ENCODE measurements around the gene MET.

- TF ChIP-seq FIP1L1 (IDR thresholded peaks at IDR 0.05; ENCODE audit: borderline replicate concordance, insufficient read depth, low read depth, low read length), result no peak
- peak; percentile 62; the same call in 1 of the 2 replicates for TF ChIP-seq ESRRA (CRISPR knock-in tag; IDR thresholded peaks at IDR 0.05; ENCODE audit: low read depth)
- peak; percentile 26; the same call in 1 of the 2 replicates for TF ChIP-seq POLR2AphosphoS5 (IDR thresholded peaks at IDR 0.05; ENCODE audit: low read depth, low read length)
- no peak for TF ChIP-seq ZNF550 (CRISPR knock-in tag; IDR thresholded peaks at IDR 0.05; ENCODE audit: borderline replicate concordance)
- no peak for TF ChIP-seq CHD4 (IDR thresholded peaks at IDR 0.05; ENCODE audit: borderline replicate concordance, low read length)
- no peak for TF ChIP-seq TP53 (CRISPR knock-in tag; conservative IDR thresholded peaks at IDR 0.05)
- 0 out of 4 replicates have a peak, but pooled peaks have one; percentile 20 to 39 for TF ChIP-seq NR2F1 (CRISPR knock-in tag; IDR thresholded peaks at IDR 0.05)
- peak; percentile 62; the same call in 1 of the 2 replicates for TF ChIP-seq FOXK1 (CRISPR knock-in tag; IDR thresholded peaks at IDR 0.05; ENCODE audit: borderline replicate concordance, low read depth)
- no peak; the same call in 1 of the 2 replicates for TF ChIP-seq NFIC (IDR thresholded peaks at IDR 0.05; ENCODE audit: low read length)
- peak; percentile 67; the same call in 1 of the 2 replicates for TF ChIP-seq SIN3A (IDR thresholded peaks at IDR 0.05; ENCODE audit: borderline replicate concordance, low read depth, low read length)
- no peak for TF ChIP-seq TRIM24 (CRISPR knock-in tag; IDR thresholded peaks at IDR 0.05)
- TF ChIP-seq KMT2B (CRISPR knock-in tag; IDR thresholded peaks at IDR 0.05), result peak; percentile 84
- no peak; the same call in 1 of the 2 replicates for TF ChIP-seq MLX (CRISPR knock-in tag; IDR thresholded peaks at IDR 0.05)
Measured at GRCh38 chr7:116671681-116672595, at the start of gene MET.

All from HepG2 (cell line).